NCI-H1105 treated with DMSO at 0.1 percent for 48 hours (cell line): Measurements from ENCODE around the gene BANF2.

Experiments used
- DNase-seq: peaks from one replicate; lab custom pipeline; 2025; lab: John Stamatoyannopoulos, UW

Gene BANF2

DNA sequence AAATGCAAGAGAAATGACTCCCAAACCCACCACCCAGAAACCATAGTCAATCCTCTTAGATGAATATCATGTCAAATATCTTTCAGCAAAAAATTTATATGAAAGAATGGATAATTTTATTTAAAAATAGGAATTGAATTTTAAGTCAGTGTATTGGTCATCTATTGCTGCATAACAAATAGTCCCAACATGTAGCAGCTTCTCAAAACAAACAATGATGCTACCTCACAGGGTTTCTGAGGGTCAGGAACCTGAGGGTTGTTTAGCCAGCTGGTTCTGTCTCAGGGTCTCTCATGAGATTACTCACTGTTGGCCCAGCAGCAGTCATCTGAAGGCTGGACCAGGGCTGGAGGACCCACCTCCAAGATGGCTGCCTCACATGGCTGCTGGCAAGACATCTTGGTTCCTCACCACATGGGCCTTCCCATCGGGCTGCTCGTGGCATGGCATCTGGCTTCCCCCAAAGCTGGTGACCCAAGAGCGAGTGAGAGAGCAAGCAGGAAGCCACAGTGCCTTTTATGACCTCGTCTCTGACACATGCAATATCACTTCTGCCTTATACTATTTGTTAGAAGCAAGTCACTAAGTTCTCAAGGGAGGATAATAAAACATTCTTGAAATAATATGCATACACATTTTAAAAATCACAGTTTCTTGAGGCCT is 36.3 kb downstream of the BANF2 start:
- DNase-seq = no peak

DNA sequence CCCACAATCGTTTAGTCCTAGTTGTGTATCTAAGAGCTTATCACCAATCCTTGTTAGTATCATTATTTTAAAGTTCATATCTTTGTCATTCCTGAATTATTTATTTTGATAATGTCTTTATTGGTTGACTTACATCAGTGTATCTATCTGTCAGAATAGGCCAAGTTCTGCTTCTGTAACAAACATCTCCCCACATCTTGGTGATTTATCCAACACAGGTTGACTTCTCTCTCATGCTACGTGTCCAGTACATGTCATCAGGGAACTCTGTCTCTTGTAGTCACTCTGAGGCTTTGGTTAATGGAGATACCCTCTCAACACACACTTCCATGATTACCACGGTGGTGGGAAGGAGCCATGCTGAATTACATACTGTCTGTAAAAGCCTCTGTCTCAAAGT is 38.4 kb downstream of the BANF2 start:
- DNase-seq = no peak

DNA sequence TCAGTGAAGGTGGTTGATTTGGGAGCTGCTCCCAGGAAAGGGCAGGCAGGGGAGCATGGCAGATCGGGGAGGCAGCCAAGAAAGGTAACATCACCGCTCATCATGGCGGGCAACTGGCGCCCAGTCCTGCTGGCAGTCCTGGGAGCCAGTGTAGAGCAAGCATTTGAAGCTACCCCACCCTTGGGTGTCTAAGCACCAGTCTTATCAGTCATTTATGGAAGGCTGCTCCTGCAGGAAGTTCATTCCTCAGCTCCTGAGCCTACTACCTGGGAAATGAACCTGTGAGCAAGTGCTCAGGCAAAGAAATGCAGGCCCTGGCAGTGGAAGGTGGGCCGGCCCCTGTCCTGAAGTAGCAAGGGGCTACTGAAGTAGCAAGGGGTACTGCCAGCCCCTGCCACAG is 41.5 kb downstream of the BANF2 start:
- DNase-seq = no peak

DNA sequence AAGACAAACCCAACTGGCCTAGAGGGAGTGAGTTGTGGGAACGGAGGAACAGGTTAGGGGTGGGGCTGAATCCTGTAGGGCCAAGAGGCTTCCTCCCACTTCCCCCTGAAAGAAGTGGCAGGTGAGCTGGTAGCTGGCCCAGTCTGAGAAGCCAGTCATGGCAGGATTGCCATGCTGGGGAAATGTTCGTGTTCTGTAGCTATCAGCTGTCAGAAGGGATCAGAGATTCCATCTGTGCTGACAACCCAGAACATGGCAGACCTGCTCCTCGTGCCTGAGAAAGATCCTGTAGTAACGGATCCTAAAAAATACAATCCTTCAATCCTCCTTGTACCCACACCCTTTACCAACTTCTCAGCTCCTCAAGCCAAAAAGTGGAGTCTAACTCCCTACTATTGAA is 43.0 kb downstream of the BANF2 start:
- DNase-seq = no peak

DNA sequence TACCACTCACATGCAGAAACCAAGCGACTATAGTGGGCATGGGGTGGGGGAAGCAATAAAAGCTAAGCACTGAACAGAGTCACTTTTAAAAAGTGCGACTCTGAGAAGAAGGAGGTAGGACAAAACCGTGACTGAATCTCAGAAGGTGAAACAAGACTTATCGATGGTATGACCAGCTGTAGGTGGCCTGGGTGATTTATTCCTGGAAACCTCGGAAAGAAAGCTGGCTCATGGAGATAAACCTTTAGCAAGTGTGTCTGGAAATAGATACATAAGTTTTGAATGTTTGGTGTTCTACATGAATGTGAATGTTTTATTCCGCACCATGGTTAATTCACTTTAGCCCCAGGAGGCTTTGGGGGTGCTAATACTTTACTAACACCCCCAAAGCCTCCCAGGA is 43.9 kb downstream of the BANF2 start:
- no peak for DNase-seq

DNA sequence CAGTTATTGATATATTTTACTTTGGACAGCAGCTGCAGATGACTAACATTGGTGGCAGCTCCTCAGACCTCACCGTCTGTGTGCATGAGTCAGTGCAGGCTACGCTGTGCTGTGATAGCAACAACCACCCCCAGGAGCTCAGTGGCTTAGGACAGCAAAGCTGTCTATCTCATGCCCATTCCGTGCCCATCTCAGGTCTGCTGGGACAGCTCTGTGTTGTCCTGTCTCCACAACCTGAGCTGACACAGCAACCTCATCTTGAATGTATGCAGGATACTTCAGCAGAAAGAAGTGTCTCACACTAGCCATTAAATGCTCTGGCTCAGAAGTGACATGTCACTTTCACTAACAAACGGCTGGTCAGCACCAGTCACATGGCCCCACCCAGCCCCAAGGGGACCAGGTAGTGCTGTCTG is 47.7 kb downstream of the BANF2 start:
- no peak for DNase-seq

DNA sequence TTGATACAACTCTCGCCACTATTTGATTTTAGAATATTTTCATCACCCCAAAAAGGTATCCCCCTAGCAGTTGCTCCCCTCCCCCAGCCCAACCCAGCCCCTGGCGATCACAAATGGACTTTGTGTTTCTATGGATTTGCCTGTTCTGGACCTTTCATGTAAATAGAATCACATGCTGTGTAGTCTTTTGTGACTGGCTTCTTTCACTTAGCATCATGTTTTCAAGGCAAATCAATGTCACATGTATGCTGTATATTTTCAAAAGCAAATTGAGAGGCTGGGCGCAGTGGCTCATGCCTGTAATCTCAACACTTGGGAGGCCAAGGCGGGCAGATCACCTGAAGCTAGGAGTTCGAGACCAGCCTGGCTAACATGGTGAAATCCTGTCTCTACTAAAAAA is 48.5 kb downstream of the BANF2 start:
- no peak for DNase-seq

DNA sequence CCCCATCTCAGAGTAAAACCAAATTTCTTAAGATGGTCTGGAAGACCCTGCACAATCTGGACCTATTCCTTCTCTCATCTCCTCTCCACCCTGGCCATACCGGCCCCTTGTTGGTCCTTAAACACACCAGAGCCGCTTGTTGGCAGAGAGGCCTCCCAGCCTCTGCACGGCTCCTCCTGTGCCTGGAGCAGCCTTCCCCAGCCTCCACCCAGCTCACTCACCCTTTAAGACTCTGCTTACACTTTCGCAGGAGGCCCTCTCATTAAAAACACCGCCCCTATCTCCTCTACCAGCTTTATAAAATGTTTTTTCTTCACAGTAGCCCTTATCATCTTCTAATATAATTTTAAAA is 49.8 kb downstream of the BANF2 start:
- DNase-seq = no peak

DNA sequence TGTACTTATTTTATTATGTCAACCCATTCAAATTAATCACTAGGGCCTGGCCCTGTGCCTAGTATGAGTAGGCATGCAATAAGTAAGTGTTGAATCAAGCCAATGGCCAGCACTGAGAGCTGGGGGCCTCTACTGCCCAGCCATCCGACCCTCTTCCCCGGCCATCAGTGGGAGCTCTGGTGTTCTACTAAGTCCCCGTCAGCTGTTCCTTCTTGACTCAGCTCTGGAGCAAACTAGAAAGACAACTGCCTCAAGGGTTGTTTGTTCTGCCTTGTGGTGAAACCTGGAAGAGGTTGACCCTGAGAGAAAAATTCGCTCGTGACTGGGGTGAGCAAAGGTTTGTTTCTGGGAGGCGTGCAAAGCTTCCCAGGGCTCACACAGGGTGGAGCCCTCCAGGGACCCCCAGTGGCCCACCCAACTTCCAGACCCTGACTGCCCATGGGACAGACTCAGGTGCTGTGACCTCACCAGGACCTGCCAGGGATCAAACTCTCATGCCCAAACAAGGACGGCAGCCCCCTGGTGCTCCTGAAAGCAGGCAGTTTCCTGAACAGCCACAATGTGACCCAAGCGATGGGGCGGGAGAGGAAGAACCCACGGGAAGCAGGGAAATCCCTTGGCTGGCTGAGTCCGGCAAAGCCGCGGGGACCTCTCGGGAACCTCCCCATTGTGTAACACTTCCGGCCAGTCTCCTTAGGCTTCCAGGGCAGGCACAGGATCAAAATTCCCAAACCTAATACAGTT is 50.4 kb downstream of the BANF2 start:
- no peak for DNase-seq

DNA sequence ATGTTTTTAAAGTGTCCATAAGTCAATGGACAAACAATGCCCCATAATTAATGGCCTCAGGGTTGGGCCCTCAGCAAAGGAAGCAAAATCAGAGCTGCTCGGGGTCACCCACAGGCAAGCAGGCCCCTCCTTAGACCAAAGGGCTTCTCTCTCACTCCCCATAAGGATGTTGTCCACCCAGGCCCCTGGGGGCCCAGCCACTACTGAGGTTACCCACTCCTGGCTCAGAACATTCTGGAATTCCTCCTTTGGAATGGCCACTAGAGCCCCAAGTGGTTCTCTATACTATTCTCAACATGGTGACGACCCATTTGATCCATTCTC is 50.9 kb downstream of the BANF2 start:
- DNase-seq = no peak

DNA sequence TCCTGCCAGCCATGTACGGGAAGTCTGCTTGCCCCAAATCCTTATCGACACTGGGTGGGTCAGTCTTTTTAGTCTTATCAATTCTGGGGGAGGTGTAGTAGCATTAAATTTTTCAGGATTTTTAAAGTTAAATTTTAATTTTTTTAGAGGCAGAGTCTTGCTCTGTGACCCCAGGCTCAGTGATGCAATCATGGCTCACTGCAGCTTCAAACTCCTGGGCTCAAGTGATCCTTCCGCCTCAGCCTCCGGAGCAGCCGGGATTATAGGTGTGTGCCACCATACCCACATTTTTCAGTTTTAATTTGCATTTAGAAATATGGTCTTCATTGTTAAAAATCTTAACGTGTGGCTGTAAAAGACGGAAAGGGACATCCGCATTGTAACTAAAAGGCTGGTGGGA is 51.9 kb downstream of the BANF2 start:
- DNase-seq = no peak

DNA sequence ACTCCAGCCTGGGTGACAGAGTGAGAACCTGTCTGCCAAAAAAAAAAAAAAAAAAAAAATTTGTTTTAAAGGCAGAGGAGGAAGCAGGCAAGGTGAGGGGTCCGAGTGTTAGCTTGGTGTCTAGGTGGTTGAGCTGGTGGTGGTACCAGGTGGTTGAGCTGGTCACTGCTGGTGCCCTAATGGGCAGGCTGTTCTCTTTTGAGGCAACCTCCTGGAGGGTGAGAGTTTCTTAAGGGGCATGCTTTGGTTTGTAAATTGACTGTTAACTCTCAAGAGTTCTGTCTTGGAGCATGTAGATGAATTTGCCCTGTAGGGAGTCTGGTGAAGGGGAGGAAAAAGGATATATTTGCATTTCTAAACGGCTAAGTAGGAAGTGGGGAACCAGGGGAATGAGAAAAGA is 52.7 kb downstream of the BANF2 start:
- DNase-seq = no peak

DNA sequence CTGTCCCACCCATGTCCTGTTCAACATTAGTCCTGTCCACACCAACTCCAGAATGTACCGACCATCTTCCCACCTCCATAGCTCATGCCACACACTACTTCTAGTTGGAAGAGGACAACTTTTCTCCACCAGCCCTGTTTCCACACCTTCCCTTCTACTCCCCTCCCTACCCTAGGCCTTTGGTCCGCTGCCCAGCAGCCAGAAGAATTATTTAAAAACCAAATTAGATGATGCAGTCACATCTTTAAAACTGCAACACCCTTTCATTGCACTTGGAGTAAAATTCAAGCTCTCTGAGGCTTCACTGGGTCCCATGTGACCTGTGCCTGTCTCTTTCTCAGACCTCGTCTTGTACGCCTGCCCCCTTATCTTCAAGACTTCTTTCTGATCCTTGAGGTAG is 53.8 kb downstream of the BANF2 start:
- no peak for DNase-seq

DNA sequence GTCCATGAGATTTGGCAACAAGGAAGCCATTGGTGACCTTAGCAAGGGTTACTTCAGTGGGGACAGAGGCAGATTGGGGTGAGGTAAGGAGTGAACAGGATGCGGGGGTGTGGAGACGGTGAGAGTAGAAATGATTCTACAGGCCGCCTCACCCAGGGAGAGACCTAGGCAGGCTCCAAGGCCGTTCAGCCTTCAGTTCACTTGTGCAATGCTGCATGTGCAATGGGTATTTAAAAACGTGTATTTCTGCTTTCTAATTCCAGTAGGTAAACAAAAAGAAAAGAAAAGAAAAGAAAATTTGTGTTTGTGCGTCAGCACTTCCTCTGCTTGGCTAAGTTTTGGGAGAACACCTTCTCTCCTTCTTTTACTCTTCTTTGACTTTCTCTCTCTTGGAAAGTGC is 56.8 kb downstream of the BANF2 start:
- no peak for DNase-seq

DNA sequence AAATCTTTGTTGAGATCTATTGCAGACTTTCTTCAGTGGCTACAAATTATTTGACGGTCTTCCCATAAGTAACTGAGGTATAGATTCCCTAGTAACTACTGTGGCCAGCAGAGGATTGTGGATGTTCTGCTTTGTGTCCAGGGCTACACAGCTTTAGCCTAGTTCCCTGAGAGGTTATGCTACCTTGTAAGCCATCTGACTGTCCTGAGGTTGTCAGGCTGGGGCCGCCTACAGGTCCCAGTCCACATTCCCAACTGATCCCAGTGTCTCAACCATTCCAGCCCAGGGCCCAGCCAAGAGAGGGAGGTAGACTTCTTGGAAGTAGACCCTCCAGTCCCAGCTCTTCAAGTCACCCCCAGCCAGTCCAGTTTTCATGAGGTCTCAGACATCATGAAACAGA is 57.7 kb downstream of the BANF2 start:
- no peak for DNase-seq

DNA sequence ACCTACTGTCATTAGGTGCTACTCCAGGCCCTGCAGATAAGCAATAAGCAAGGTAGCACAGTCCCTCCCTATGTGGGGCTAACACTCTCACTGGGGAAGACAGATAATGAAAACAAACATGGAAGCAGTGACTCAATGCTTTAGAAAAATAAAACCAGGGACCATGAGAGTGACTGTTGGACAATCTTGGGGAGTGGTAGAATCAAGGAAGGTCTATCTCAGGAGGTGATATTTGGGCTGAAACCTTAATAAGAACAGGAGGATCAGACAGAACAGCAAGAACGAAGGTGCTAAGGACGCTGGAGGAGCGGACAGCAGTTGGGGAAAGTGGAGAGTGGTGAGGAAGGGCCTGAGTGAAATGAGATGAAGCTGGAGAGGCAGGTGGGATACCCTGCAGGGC is 58.2 kb downstream of the BANF2 start:
- DNase-seq = no peak

DNA sequence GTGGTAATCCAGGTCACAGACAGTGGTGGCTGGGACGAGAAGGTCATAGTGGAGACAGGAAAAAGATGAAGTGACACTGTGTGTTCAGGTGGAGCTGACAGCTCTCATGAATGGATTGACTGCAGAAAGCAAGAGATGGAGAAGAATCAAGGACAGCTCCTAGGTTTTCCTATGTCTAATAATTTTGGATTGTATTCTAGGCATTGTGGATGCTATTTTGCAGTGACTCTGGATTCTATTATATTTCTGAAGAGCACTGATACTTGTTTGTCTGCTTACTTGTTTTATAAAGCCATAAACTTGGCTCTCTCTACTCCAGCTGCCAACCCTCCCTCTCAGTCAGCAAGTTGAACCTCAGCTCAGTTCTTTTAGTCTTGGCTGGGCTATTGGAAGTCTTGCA is 58.7 kb downstream of the BANF2 start:
- DNase-seq = no peak

DNA sequence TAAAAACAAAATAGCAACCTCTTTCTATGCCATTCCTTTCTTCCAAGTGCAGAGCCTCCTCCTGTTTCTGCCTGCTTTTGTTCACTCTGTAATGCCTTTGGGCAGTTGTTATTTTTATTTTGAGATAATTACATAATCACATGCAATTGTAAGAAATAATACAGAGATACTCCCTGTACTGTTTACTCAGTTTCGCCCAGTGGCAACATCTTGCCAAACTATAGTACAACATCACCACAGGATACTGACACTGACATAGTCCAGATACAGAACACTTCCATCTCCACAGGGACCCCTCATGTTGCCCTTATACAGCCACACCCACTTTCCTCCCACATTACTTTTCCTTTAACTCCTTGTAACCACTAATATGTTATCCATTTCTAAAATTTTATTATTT is 59.7 kb downstream of the BANF2 start:
- DNase-seq = peak; percentile 31

DNA sequence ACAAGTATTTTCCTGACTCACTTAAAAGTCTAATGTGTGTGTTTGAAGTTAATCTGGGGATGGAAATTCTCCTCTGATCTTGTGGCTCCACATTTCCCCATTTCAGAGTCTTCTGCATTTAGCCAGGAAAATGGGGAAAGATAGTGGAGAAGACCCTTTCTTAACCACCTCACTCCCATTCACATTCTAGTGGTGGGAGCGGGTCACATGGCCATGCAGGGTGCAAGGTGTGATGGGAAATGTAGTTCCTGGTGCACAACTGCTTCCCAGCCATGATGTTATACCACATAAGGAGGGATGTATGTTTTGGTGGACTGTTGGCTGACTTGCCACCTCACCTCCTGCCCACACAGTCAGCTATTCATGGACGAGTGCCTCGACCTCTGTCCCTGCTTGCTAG is 61.8 kb downstream of the BANF2 start:
- DNase-seq = no peak

DNA sequence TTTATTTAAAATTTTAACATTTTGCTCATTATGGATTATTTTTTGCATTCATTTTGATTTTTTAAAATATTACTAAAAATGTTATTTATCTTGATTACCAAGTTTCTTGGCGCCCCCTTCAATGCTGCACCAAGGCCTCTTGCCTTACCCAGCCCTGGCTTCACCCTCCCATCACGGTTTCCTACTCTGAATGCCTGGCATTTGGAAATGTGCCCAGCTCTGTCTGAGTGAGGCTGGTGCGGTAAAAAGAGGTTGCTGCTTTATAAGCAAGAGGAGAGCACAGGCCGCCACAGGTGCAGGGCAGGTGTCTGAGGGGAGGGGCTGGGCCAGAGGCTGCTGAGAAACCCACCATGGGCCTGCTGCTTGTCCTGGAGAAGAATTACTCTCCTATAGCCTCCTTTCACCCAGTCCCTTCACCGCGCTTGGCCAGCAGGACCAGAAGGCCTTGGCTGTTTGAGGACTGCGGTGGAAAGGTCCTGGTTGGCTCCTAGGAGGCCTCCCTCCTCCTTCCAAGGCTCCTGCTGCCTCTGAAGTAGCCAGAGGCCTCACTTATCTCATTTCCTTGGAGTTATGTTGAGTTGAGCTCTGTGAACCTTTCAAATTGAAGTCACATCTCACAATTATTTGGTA is 62.6 kb downstream of the BANF2 start:
- DNase-seq = peak; percentile 59

DNA sequence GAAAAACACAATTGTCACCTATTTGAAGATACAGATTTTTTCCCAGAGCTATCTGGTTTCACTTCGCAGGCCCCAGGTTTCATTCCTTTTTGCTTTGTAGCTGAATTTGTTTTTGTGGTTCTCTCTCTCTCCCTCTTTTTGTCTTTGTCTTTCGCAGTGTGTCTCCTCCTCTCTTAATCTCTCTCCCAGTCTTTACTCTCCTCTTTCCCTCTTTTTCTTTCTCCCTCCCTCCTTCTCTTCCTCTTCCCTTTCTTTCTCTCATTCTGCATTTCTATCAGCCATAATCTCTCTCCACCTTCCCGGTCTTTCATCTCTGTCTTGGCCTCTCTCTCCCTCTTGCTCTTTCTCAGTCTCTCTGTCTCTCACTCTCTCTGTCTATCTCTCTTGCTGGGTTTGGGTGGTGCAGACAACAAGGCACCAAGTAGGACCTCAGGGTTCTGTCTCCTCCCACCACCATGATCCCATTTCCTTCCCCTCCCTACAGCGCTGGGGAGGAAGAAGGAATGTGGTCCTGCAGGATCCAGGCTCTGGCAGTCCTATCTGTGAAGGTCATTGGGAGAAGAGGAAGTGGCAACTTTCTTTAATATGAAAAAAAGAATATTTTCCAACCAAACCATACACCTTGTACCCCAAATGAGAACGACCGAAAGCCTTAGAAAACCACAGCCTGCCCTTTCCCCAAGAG is 63.2 kb downstream of the BANF2 start:
- no peak for DNase-seq

DNA sequence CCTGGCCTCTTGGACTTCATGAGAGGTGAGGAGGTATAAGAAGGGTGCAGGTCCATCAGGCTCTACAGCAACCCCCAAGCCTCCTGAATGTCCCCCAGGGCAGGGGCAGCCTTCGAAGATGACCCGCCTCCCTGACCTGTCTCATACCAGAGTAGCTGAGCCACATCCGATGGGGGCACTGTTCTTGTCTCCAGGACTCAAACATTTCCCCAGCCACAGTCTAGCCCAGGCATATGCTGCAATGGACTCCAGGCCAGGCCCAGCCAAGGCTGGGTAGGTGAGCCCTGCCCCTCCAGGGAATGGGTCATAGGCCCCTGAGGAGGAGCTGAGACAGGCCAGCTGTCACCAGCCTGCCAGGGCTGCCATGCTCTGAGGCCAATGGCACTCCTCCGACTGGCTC is 65.3 kb downstream of the BANF2 start:
- DNase-seq = no peak

DNA sequence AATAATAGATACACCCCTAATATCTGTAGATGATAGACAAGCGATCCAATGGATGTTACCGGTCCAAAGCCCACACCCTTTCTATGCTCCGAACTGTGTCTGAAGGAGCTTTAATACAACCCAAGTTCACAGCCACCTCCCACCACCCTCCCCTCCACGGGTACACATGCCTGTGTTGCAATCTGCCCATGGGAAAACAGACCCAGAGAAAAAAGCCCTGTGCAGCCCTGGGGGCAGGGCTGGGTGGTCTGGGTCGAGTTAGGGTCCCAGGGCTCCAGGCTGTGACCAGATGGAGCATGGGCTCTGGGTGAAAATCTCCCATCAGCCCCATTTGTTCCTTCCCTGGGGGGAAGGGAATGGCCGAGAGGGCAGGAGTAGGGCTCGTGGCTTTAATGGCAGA is 65.8 kb downstream of the BANF2 start:
- DNase-seq = no peak
